HepG2 (cell line): ENCODE data around the gene SERHL2. TPM values are rescaled to one million over a fixed set of nuclear protein-coding genes. Genes with fewer than 3 reads are reported as not detected.

Experiments used
- BATF2 ChIP-seq: sonication (generic); formaldehyde crosslinking; IDR thresholded peaks from 2 replicates; pipeline ENCODE4 v1.8.0; 2022; ENCODE audit warnings: mild to moderate bottlenecking, missing genetic modification reagents, moderate library complexity
- BCLAF1 ChIP-seq: fragments of 450-650 bp; IDR thresholded peaks from 2 replicates; pipeline ENCODE4 v1.6.1; 2017; ENCODE audit warnings: mild to moderate bottlenecking
- CBX5 ChIP-seq: sonication (generic); formaldehyde crosslinking; IDR thresholded peaks from 2 replicates; pipeline ENCODE4 v1.4.0; 2020; ENCODE audit warnings: missing genetic modification reagents, borderline replicate concordance
- CREB1 ChIP-seq, 2 experiments: fragments of 450-650 bp in 1 of 2; IDR thresholded peaks; 2 replicates each; pipeline ENCODE4 v1.6.1; 2016 to 2017; ENCODE audit warnings: control low read depth in 1 of 2, mild to moderate bottlenecking in 1 of 2, missing compliant biosample characterization in 1 of 2, missing genetic modification characterization in 1 of 2
- DDIT3 ChIP-seq: sonication (generic); formaldehyde crosslinking; IDR thresholded peaks from 2 replicates; pipeline ENCODE4 v1.4.0; 2020; ENCODE audit warnings: mild to moderate bottlenecking, missing genetic modification reagents
- DNMT3B ChIP-seq: conservative IDR thresholded peaks from 2 replicates; pipeline ENCODE4 v1.6.1; 2016; ENCODE audit warnings: missing biosample characterization, control low read depth
- ESRRA ChIP-seq: sonication (generic); formaldehyde crosslinking; IDR thresholded peaks from 2 replicates; pipeline ENCODE4 v1.5.1; 2020; ENCODE audit warnings: mild to moderate bottlenecking, low read depth, missing genetic modification reagents
- FOXA3 ChIP-seq: IDR thresholded peaks from 2 replicates; pipeline ENCODE4 v1.6.1; 2016; ENCODE audit warnings: missing genetic modification reagents, missing compliant biosample characterization
- FOXM1 ChIP-seq: sonication (generic); formaldehyde crosslinking; IDR thresholded peaks from 2 replicates; pipeline ENCODE4 v1.5.0; 2020; ENCODE audit warnings: missing genetic modification reagents
- HDAC2 ChIP-seq: sonication (generic); formaldehyde crosslinking; IDR thresholded peaks from 2 replicates; pipeline ENCODE4 v1.4.0; 2020; ENCODE audit warnings: missing genetic modification reagents
- HIC2 ChIP-seq: sonication (generic); formaldehyde crosslinking; IDR thresholded peaks from 2 replicates; pipeline ENCODE4 v1.9.0; 2022; ENCODE audit warnings: low read depth, missing genetic modification reagents
- SMARCE1 ChIP-seq: fragments of 450-650 bp; IDR thresholded peaks from 2 replicates; pipeline ENCODE4 v1.6.1; 2017; ENCODE audit warnings: borderline replicate concordance
- SOX6 ChIP-seq, 2 experiments: fragments of 450-650 bp in 1 of 2; sonication (generic) in 1 of 2; formaldehyde crosslinking in 1 of 2; IDR thresholded peaks; 2 replicates each; pipeline versions ENCODE4 v1.4.0 to v1.6.1; 2017 to 2020; ENCODE audit warnings: antibody characterized with exemption in 1 of 2, mild to moderate bottlenecking in 1 of 2, missing genetic modification reagents in 1 of 2
- TAF1 ChIP-seq: sonication (generic); formaldehyde crosslinking; IDR thresholded peaks from 2 replicates; pipeline ENCODE4 v1.4.0; 2020; ENCODE audit warnings: missing genetic modification reagents
- U2AF1 ChIP-seq: fragments of 200-400 bp; formaldehyde crosslinking; optimal IDR thresholded peaks from 2 replicates; pipeline ENCODE3; 2017; ENCODE audit warnings: mild to moderate bottlenecking, low read depth, low read length
- ZBTB43 ChIP-seq: sonication (generic); formaldehyde crosslinking; conservative IDR thresholded peaks from 2 replicates; pipeline ENCODE4 v1.4.0; 2020; ENCODE audit warnings: missing genetic modification reagents
- ZC3H4 ChIP-seq: sonication (generic); formaldehyde crosslinking; IDR thresholded peaks from 2 replicates; pipeline ENCODE4 v1.4.0; 2020; ENCODE audit warnings: missing genetic modification reagents, borderline replicate concordance
- ZFP62 ChIP-seq: sonication (generic); formaldehyde crosslinking; IDR thresholded peaks from 2 replicates; pipeline ENCODE4 v1.4.0; 2020; ENCODE audit warnings: missing genetic modification reagents
- ZNF354B ChIP-seq: sonication (generic); formaldehyde crosslinking; IDR thresholded peaks from 2 replicates; pipeline ENCODE4 v1.8.0; 2022; ENCODE audit warnings: mild to moderate bottlenecking, missing genetic modification reagents
- ZNF44 ChIP-seq: sonication (generic); formaldehyde crosslinking; IDR thresholded peaks from 2 replicates; pipeline ENCODE4 v1.5.1; 2020; ENCODE audit warnings: mild to moderate bottlenecking, missing genetic modification reagents
- ZNF460 ChIP-seq: sonication (generic); formaldehyde crosslinking; IDR thresholded peaks from 2 replicates; pipeline ENCODE4 v1.5.1; 2020; ENCODE audit warnings: missing genetic modification reagents, mild to moderate bottlenecking, borderline replicate concordance
- ZNF605 ChIP-seq: sonication (generic); formaldehyde crosslinking; IDR thresholded peaks from 2 replicates; pipeline ENCODE4 v1.8.0; 2022; ENCODE audit warnings: mild to moderate bottlenecking, missing genetic modification reagents
- ZSCAN22 ChIP-seq: sonication (generic); formaldehyde crosslinking; IDR thresholded peaks from 2 replicates; pipeline ENCODE4 v1.4.0; 2020; ENCODE audit warnings: mild to moderate bottlenecking, missing genetic modification reagents
- ZSCAN29 ChIP-seq: sonication (generic); formaldehyde crosslinking; conservative IDR thresholded peaks from 2 replicates; pipeline ENCODE4 v1.4.0; 2020; ENCODE audit warnings: mild to moderate bottlenecking, missing genetic modification reagents
- polyA plus RNA-seq, 8 experiments: library from polyadenylated mRNA; depleted of rRNA in 3 of 8; stranded (reverse) in 7 of 8; unstranded in 1 of 8; fragments of >200 nt; fragmentation: Illumina TruSeq in 4 of 8; extraction: Trizol in 4 of 8; gene quantifications; 2 replicates each; pipeline versions ENCODE4 v1.2.1 to v1.2.3, GENCODE V29; 2011 to 2016; ENCODE audit warnings: low read depth in 4 of 8, missing spikeins in 1 of 8, mixed read lengths in 1 of 8; ENCODE audit not compliant: insufficient read depth in 1 of 8
- total RNA-seq, 5 experiments: library from RNA; depleted of rRNA; stranded (reverse); fragments of >200 nt; fragmentation: Illumina TruSeq; extraction: Trizol; gene quantifications; 2 replicates each; pipeline ENCODE4 v1.2.3, GENCODE V29; 2016; ENCODE audit warnings: low read depth in 1 of 5

Gene SERHL2
- total and polyA plus RNA-seq, 2 of the 13 experiments (the other 11 are each of a cell fraction or from before 2014, with no cell fraction given), result 1.0 to 1.8 TPM

- TF ChIP-seq BATF2 (CRISPR knock-in tag) (no peak), FOXA3 (CRISPR knock-in tag) (peak; percentile 46), ZNF354B (CRISPR knock-in tag) (0 out of 2 replicates have a peak, but pooled peaks have one; percentile 55), ZFP62 (no peak), CBX5 (no peak), ZBTB43 (CRISPR knock-in tag) (no peak), FOXM1 (CRISPR knock-in tag) (no peak), ESRRA (peak; percentile 97), SOX6 (IDR thresholded peaks at IDR 0.05) (no peak), SOX6 (CRISPR knock-in tag; IDR thresholded peaks at IDR 0.05) (peak; percentile 89), SMARCE1 (no peak), TAF1 (CRISPR knock-in tag) (no peak), ZSCAN22 (CRISPR knock-in tag) (no peak), ZNF44 (no peak), BCLAF1 (no peak), ZNF460 (CRISPR knock-in tag) (no peak; the same call in 1 of the 2 replicates), HDAC2 (CRISPR knock-in tag) (peak; percentile 88), U2AF1 (no peak), ZSCAN29 (no peak), DDIT3 (no peak), DNMT3B (no peak), HIC2 (CRISPR knock-in tag) (no peak), CREB1 (IDR thresholded peaks at IDR 0.05) (no peak), CREB1 (CRISPR knock-in tag; IDR thresholded peaks at IDR 0.05) (no peak), ZNF605 (no peak), ZC3H4 (CRISPR knock-in tag) (no peak)
Observed at GRCh38 chr22:42601879-42602465, 48.2 kb downstream of the SERHL2 start (continued).
